Stimulated activated CD8-positive, alpha-beta memory T cell treated with anti-CD3 and anti-CD28 coated beads, Interleukin-7, amount 100 ng/mL, for 4 hours (primary cell): ENCODE results near the gene GORAB.

Experiments
- DNase-seq, 2 donors: peaks; one replicate each; pipeline ENCODE4 v3.0.0-alpha.2; 2020; ENCODE audit warnings: low read depth in 2 of 2

GORAB gene

GRCh38 chr1:170537798-170538503 lies 6.0 kb downstream of the GORAB start:
- no peak for DNase-seq

- no peak for DNase-seq
Observed at GRCh38 chr1:170538687-170539086, 6.7 kb downstream of the GORAB start.

- no peak for DNase-seq
Observed at GRCh38 chr1:170539154-170539553, 7.2 kb downstream of the GORAB start.

GRCh38 chr1:170544624-170545023 lies 12.7 kb downstream of the GORAB start:
- no peak for DNase-seq

GRCh38 chr1:170545476-170545875 lies 13.5 kb downstream of the GORAB start:
- no peak for DNase-seq

- DNase-seq = no peak
Observed at GRCh38 chr1:170547255-170547654, 15.3 kb downstream of the GORAB start.

GRCh38 chr1:170548497-170548896 lies 16.5 kb downstream of the GORAB start:
- no peak for DNase-seq

- no peak for DNase-seq
Observed at GRCh38 chr1:170555370-170555769, 23.4 kb downstream of the GORAB start.

- DNase-seq = no peak
Observed at GRCh38 chr1:170556917-170557316, 25.0 kb downstream of the GORAB start.

GRCh38 chr1:170558731-170559130 lies 26.8 kb downstream of the GORAB start:
- no peak for DNase-seq

- DNase-seq = no peak
Observed at GRCh38 chr1:170559166-170559565, 27.2 kb downstream of the GORAB start.

- DNase-seq = no peak
Observed at GRCh38 chr1:170560681-170561285, 28.8 kb downstream of the GORAB start.

GRCh38 chr1:170562646-170563338 lies 30.8 kb downstream of the GORAB start:
- peak in 1 of 2 donors; percentile 2 for DNase-seq

GRCh38 chr1:170567214-170567613 lies 35.2 kb downstream of the GORAB start:
- DNase-seq = no peak

- DNase-seq = no peak
Observed at GRCh38 chr1:170568197-170568596, 36.2 kb downstream of the GORAB start.

- DNase-seq = no peak
Observed at GRCh38 chr1:170576980-170577379, 45.0 kb downstream of the GORAB start.

- no peak for DNase-seq
Observed at GRCh38 chr1:170578359-170578758, 46.4 kb downstream of the GORAB start.

- no peak for DNase-seq
Observed at GRCh38 chr1:170580636-170581440, 48.9 kb downstream of the GORAB start.

GRCh38 chr1:170583186-170583585 lies 51.2 kb downstream of the GORAB start:
- DNase-seq = no peak

GRCh38 chr1:170586321-170587252 lies 54.6 kb downstream of the GORAB start:
- no peak for DNase-seq

- DNase-seq = no peak
Observed at GRCh38 chr1:170587253-170587593, 55.3 kb downstream of the GORAB start.
